Tibial nerve (tissue), 4 donors: ENCODE measurements around the gene CLN3. TPM values are rescaled to one million over a fixed set of nuclear protein-coding genes. Genes with fewer than 3 reads are reported as not detected.
"Not testable (repeated sequence)": the region's sequence is repeated elsewhere in the genome, so short reads cannot be mapped to it uniquely, and the experiment has no call there.

Experiments used
- DNase-seq, 2 donors: peaks; one replicate each; pipeline ENCODE4 v3.0.0-alpha.2; 2019; ENCODE audit warnings: low spot score in 2 of 2
- H3K27ac ChIP-seq, 4 donors: fragments of 200-600 bp; sonication (generic) in 3 of 4; one replicate each; pipeline ENCODE4 v1.5.1; 2017 to 2019; ENCODE audit warnings: mild to moderate bottlenecking in 1 of 4
- H3K27me3 ChIP-seq, 2 donors: fragments of 200-600 bp; sonication (generic) in 1 of 2; one replicate each; pipeline versions ENCODE4 v1.5.1 to v1.6.0; 2017 to 2019
- H3K36me3 ChIP-seq, 3 donors: fragments of 200-600 bp; sonication (generic); one replicate each; pipeline ENCODE4 v1.5.1; 2018 to 2019
- H3K4me1 ChIP-seq, 4 donors: fragments of 200-600 bp; sonication (generic) in 3 of 4; one replicate each; pipeline ENCODE4 v1.5.1; 2017 to 2019
- H3K4me3 ChIP-seq, 4 donors: fragments of 200-600 bp; sonication (generic) in 3 of 4; one replicate each; pipeline ENCODE4 v1.5.1; 2017 to 2019; ENCODE audit warnings: mild to moderate bottlenecking in 1 of 4, moderate library complexity in 1 of 4
- H3K9me3 ChIP-seq, 4 donors: fragments of 200-600 bp; sonication (generic) in 3 of 4; one replicate each; pipeline ENCODE4 v1.5.1; 2017 to 2019
- CTCF ChIP-seq, 5 experiments: fragments of 200-600 bp in 3 of 5; fragments of 450-650 bp in 2 of 5; sonication (generic) in 3 of 5; IDR thresholded peaks; one replicate each; pipeline ENCODE4 v1.5.1; 2016 to 2019; ENCODE audit warnings: antibody characterized with exemption in 5 of 5, mild to moderate bottlenecking in 3 of 5, moderate library complexity in 2 of 5
- EP300 ChIP-seq, 2 donors: sonication (generic); formaldehyde crosslinking; IDR thresholded peaks; one replicate each; pipeline ENCODE4 v1.6.1; 2017; ENCODE audit warnings: antibody characterized with exemption in 2 of 2, mild to moderate bottlenecking in 1 of 2
- POLR2A ChIP-seq, 2 donors: fragments of 450-650 bp; IDR thresholded peaks; one replicate each; pipeline ENCODE4 v1.6.1; 2017; ENCODE audit warnings: antibody characterized with exemption in 2 of 2, mild to moderate bottlenecking in 2 of 2, moderate library complexity in 2 of 2
- WGBS, 2 donors: methylation state at CpG; one replicate each; pipeline ENCODE4 v1.1.5; 2018; 5-methylcytosine and 5-hydroxymethylcytosine counted together
- total RNA-seq, 4 donors: library from RNA; depleted of rRNA; stranded (reverse); fragments of >200 nt; gene quantifications; one replicate each; pipeline ENCODE4 v1.1.0, GENCODE V29; 2016

The CLN3 gene
- total RNA-seq, 4 donors from 2014 or later, result 25.8 to 45.1 (median 29.7) TPM

- no peak for TF ChIP-seq POLR2A (IDR thresholded peaks at IDR 0.05)
- no peak for TF ChIP-seq CTCF (IDR thresholded peaks at IDR 0.05)
- TF ChIP-seq EP300 (IDR thresholded peaks at IDR 0.05), result no peak
- Histone ChIP-seq H3K4me1 (peaks cover 0 to 5% (median 1%) of the 10 kb centered on the region in 4 donors), H3K4me3 (no peak overlapping the region), H3K27ac (no peak overlapping the region), H3K36me3 (no peaks in the 10 kb centered on the region), H3K9me3 (no peaks in the 10 kb centered on the region), H3K27me3 (no peaks in the 10 kb centered on the region)
- no peak for DNase-seq
- WGBS, 2 donors, result 81% methylated on average over 14 to 15 of the region's 15 CpGs
These were observed 11.8 kb upstream of the CLN3 start for GRCh38 chr16:28503470-28504259.

GRCh38 chr16:28502290-28502689 lies 10.4 kb upstream of the CLN3 start:
- no peaks in the 10 kb centered on the region for H3K36me3 ChIP-seq
- 68 to 86% methylated on average over 2 of the region's 2 CpGs for WGBS, 2 donors
- no peak for DNase-seq
- no peak for TF ChIP-seq EP300 (IDR thresholded peaks at IDR 0.05)
- TF ChIP-seq POLR2A (IDR thresholded peaks at IDR 0.05), result no peak
- no peak for TF ChIP-seq CTCF (IDR thresholded peaks at IDR 0.05)
- H3K27me3 ChIP-seq, result no peaks in the 10 kb centered on the region
- H3K9me3 ChIP-seq, result no peaks in the 10 kb centered on the region
- no peak overlapping the region for H3K4me3 ChIP-seq
- no peak overlapping the region for H3K27ac ChIP-seq
- H3K4me1 ChIP-seq, result no peaks in the 10 kb centered on the region

- H3K4me3 ChIP-seq, result no peak overlapping the region
- no peaks in the 10 kb centered on the region for H3K9me3 ChIP-seq
- no peaks in the 10 kb centered on the region for H3K27me3 ChIP-seq
- 84 to 91% methylated on average over 17 to 19 of the region's 19 CpGs for WGBS, 2 donors
- H3K27ac ChIP-seq, result no peak overlapping the region
- H3K36me3 ChIP-seq, result no peaks in the 10 kb centered on the region
- no peak for DNase-seq
- no peak for TF ChIP-seq CTCF (IDR thresholded peaks at IDR 0.05)
- H3K4me1 ChIP-seq, result no peaks in the 10 kb centered on the region
These were observed 9.7 kb upstream of the CLN3 start for GRCh38 chr16:28501258-28502232.

- WGBS, 2 donors, result 74 to 78% methylated on average over 18 of the region's 18 CpGs
- not testable (repeated sequence) for H3K9me3 ChIP-seq, H3K4me3 ChIP-seq, H3K27me3 ChIP-seq, DNase-seq, H3K4me1 ChIP-seq, H3K27ac ChIP-seq, H3K36me3 ChIP-seq
These were observed 8.8 kb upstream of the CLN3 start for GRCh38 chr16:28500476-28501180.

GRCh38 chr16:28499854-28500253 lies 8.0 kb upstream of the CLN3 start:
- TF ChIP-seq POLR2A (IDR thresholded peaks at IDR 0.05) (no peak), EP300 (IDR thresholded peaks at IDR 0.05) (no peak), CTCF (IDR thresholded peaks at IDR 0.05) (no peak)
- H3K4me3 ChIP-seq, result no peak overlapping the region
- no peak overlapping the region for H3K27ac ChIP-seq
- no peaks in the 10 kb centered on the region for H3K36me3 ChIP-seq
- H3K9me3 ChIP-seq, result no peaks in the 10 kb centered on the region
- no peaks in the 10 kb centered on the region for H3K4me1 ChIP-seq
- WGBS, 2 donors, result 61 to 63% methylated on average over 10 of the region's 10 CpGs
- no peaks in the 10 kb centered on the region for H3K27me3 ChIP-seq
- DNase-seq, result no peak
